HepG2 (cell line): ENCODE data around the gene ERBB4. TPM values are rescaled to one million over a fixed set of nuclear protein-coding genes. Genes with fewer than 3 reads are reported as not detected.

Experiments
- ATAC-seq: fragments of 200-7000 bp; cut with Tn5 transposase; 3 replicates; pipeline ENCODE4 v1.9.1; 2020; ENCODE audit warnings: mild to moderate bottlenecking, moderate library complexity
- BruUV-seq: library from RNA; stranded (reverse); fragments of 400-500 nt; replicated peaks from 2 replicates; lab custom pipeline; 2021; lab: Mats Ljungman, UMichigan
- CTCF ChIA-PET: fragments of 300-600 bp; formaldehyde crosslinking; extraction: SDS; loops from one replicate; lab custom pipeline; 2021; ENCODE audit warnings: low total read pairs, inconsistent platforms, low intra/inter-chr PET ratio; lab: Yijun Ruan, JAX
- POLR2A ChIA-PET: fragments of 350-600 bp; sonication (Branson Sonifier 250); formaldehyde crosslinking; loops from one replicate; lab custom pipeline; 2020; ENCODE audit warnings: antibody characterized with exemption, inconsistent platforms; lab: Yijun Ruan, JAX
- DNase-seq: peaks from one replicate; pipeline ENCODE4 v3.0.0-alpha.2; 2015; ENCODE audit warnings: low spot score
- FAIRE-seq: peaks from 3 replicates; lab custom pipeline; 2011; peaks lifted over from hg19 to GRCh38; lab: Jason Lieb, UNC
- H2AFZ ChIP-seq: one replicate; pipeline ENCODE4 v1.6.1; 2011; ENCODE audit warnings: low read length, inconsistent platforms
- H3K27ac ChIP-seq: fragments of 300-600 bp; 3 replicates; pipeline ENCODE4 v1.8.0; 2011; ENCODE audit warnings: mixed run types, mild to moderate bottlenecking, mixed read lengths, low read length, inconsistent platforms; ENCODE audit not compliant: insufficient read depth; ENCODE audit errors: extremely low read length
- H3K27me3 ChIP-seq, 2 experiments: fragments of 200-600 bp in 1 of 2; 2 replicates in 1 of 2; 3 replicates in 1 of 2; pipeline versions ENCODE4 v1.6.0 to v1.8.0; 2011; ENCODE audit warnings: low read length in 2 of 2, mild to moderate bottlenecking in 2 of 2, moderate library complexity in 2 of 2, inconsistent platforms in 1 of 2; ENCODE audit not compliant: insufficient read depth in 2 of 2, control insufficient read depth in 1 of 2
- H3K36me3 ChIP-seq, 2 experiments: fragments of 200-600 bp in 1 of 2; replicated peaks in 1 of 2; 2 replicates in 1 of 2; 3 replicates in 1 of 2; pipeline versions ENCODE4 v1.5.1 to v1.8.0; 2011; ENCODE audit warnings: low read length in 2 of 2, inconsistent platforms in 1 of 2; ENCODE audit not compliant: insufficient read depth in 2 of 2, control insufficient read depth in 1 of 2
- H3K4me1 ChIP-seq: 2 replicates; pipeline ENCODE4 v1.5.1; 2012; ENCODE audit warnings: low read length, inconsistent platforms; ENCODE audit not compliant: insufficient read depth
- H3K4me2 ChIP-seq: 2 replicates; pipeline ENCODE4 v1.6.0; 2011; ENCODE audit warnings: low read depth, low read length, inconsistent platforms
- H3K4me3 ChIP-seq, 3 experiments: fragments of 200-600 bp in 1 of 3; sonication (generic), shearing (Covaris generic) in 1 of 3; replicated peaks in 1 of 3; 2 replicates each; pipeline ENCODE4 v1.5.1; 2011 to 2016; ENCODE audit warnings: low read length in 3 of 3, inconsistent platforms in 2 of 3, low read depth in 2 of 3, mild to moderate bottlenecking in 2 of 3, control low read depth in 1 of 3, mixed read lengths in 1 of 3; ENCODE audit not compliant: insufficient read depth in 1 of 3
- H3K79me2 ChIP-seq: one replicate; pipeline ENCODE4 v1.6.1; 2011; ENCODE audit warnings: low read length, inconsistent platforms; ENCODE audit not compliant: insufficient read depth
- H3K9ac ChIP-seq: 2 replicates; pipeline ENCODE4 v1.6.0; 2011; ENCODE audit warnings: mild to moderate bottlenecking, low read depth, low read length, inconsistent platforms; ENCODE audit not compliant: insufficient read depth
- H3K9me3 ChIP-seq: 2 replicates; pipeline ENCODE4 v1.5.1; 2012; ENCODE audit warnings: mild to moderate bottlenecking, low read length
- H4K20me1 ChIP-seq: 2 replicates; pipeline ENCODE4 v1.6.0; 2011; ENCODE audit warnings: inconsistent platforms, mild to moderate bottlenecking, low read length, moderate library complexity; ENCODE audit not compliant: insufficient read depth
- ATF7 ChIP-seq, 2 experiments: fragments of 450-650 bp in 1 of 2; sonication (generic) in 1 of 2; formaldehyde crosslinking in 1 of 2; IDR thresholded peaks; 2 replicates each; pipeline versions ENCODE4 v1.4.0 to v1.6.1; 2016 to 2020; ENCODE audit warnings: antibody characterized with exemption in 1 of 2, mild to moderate bottlenecking in 1 of 2, missing genetic modification reagents in 1 of 2
- BHLHE40 ChIP-seq: IDR thresholded peaks from 2 replicates; pipeline ENCODE4 v1.6.1; 2011; ENCODE audit warnings: low read length, improper control_type of control experiment
- BRD4 ChIP-seq: sonication (generic); formaldehyde crosslinking; IDR thresholded peaks from 2 replicates; pipeline ENCODE4 v1.4.0; 2020; ENCODE audit warnings: missing genetic modification reagents
- CREB1 ChIP-seq, 2 experiments: fragments of 450-650 bp in 1 of 2; IDR thresholded peaks; 2 replicates each; pipeline ENCODE4 v1.6.1; 2016 to 2017; ENCODE audit warnings: control low read depth in 1 of 2, mild to moderate bottlenecking in 1 of 2, missing compliant biosample characterization in 1 of 2, missing genetic modification characterization in 1 of 2
- JUND ChIP-seq: sonication (generic); formaldehyde crosslinking; IDR thresholded peaks from 2 replicates; pipeline ENCODE4 v1.8.0; 2022; ENCODE audit warnings: mild to moderate bottlenecking, missing genetic modification reagents
- NKX3-1 ChIP-seq: sonication (generic); formaldehyde crosslinking; IDR thresholded peaks from 2 replicates; pipeline ENCODE4 v1.5.0; 2020; ENCODE audit warnings: missing genetic modification reagents
- REXO4 ChIP-seq: sonication (generic); formaldehyde crosslinking; IDR thresholded peaks from 2 replicates; pipeline ENCODE4 v1.8.0; 2022; ENCODE audit warnings: missing genetic modification reagents, mild to moderate bottlenecking, borderline replicate concordance
- RXRA ChIP-seq: sonication (generic); formaldehyde crosslinking; IDR thresholded peaks from 2 replicates; pipeline ENCODE4 v1.5.1; 2020; ENCODE audit warnings: missing genetic modification reagents
- ZC3H4 ChIP-seq: sonication (generic); formaldehyde crosslinking; IDR thresholded peaks from 2 replicates; pipeline ENCODE4 v1.4.0; 2020; ENCODE audit warnings: missing genetic modification reagents, borderline replicate concordance
- ZKSCAN1 ChIP-seq: fragments of 150-350 bp; IDR thresholded peaks from 2 replicates; pipeline ENCODE4 v1.6.1; 2014; ENCODE audit warnings: low read length
- ZMAT5 ChIP-seq: sonication (generic); formaldehyde crosslinking; IDR thresholded peaks from 2 replicates; pipeline ENCODE4 v1.5.0; 2020; ENCODE audit warnings: mild to moderate bottlenecking, low read depth, missing genetic modification reagents, borderline replicate concordance
- ZNF343 ChIP-seq: sonication (generic); formaldehyde crosslinking; IDR thresholded peaks from 2 replicates; pipeline ENCODE4 v1.4.0; 2020; ENCODE audit warnings: mild to moderate bottlenecking, missing genetic modification reagents
- ZNF451 ChIP-seq: sonication (generic); formaldehyde crosslinking; IDR thresholded peaks from 2 replicates; pipeline ENCODE4 v1.5.0; 2020; ENCODE audit warnings: mild to moderate bottlenecking, missing genetic modification reagents
- WGBS: methylation state at CpG from one replicate; pipeline ENCODE4 v1.1.6; 2017; ENCODE audit warnings: low lambda C conversion rate; 5-methylcytosine and 5-hydroxymethylcytosine counted together
- in situ Hi-C: cut with HindIII; loops from 2 replicates; pipeline ENCODE4 v1.10.0; 2017; ENCODE audit warnings: low pct_unique_long_range_greater_than_20kb; ENCODE audit not compliant: extremely low pct_ligation_motif_present
- intact Hi-C: fragments of 100-400 bp; cut with micrococcal nuclease; formaldehyde crosslinking; loops from one replicate; pipeline ENCODE4 v1.10.0; 2022; ENCODE audit not compliant: unreplicated experiment
- polyA plus RNA-seq, 8 experiments: library from polyadenylated mRNA; depleted of rRNA in 3 of 8; stranded (reverse) in 7 of 8; unstranded in 1 of 8; fragments of >200 nt; fragmentation: Illumina TruSeq in 4 of 8; extraction: Trizol in 4 of 8; gene quantifications; 2 replicates each; pipeline versions ENCODE4 v1.2.1 to v1.2.3, GENCODE V29; 2011 to 2016; ENCODE audit warnings: low read depth in 4 of 8, missing spikeins in 1 of 8, mixed read lengths in 1 of 8; ENCODE audit not compliant: insufficient read depth in 1 of 8
- total RNA-seq, 5 experiments: library from RNA; depleted of rRNA; stranded (reverse); fragments of >200 nt; fragmentation: Illumina TruSeq; extraction: Trizol; gene quantifications; 2 replicates each; pipeline ENCODE4 v1.2.3, GENCODE V29; 2016; ENCODE audit warnings: low read depth in 1 of 5

Gene ERBB4
- total and polyA plus RNA-seq, 2 of the 13 experiments (the other 11 are each of a cell fraction or from before 2014, with no cell fraction given): not detected

- no peak for TF ChIP-seq BRD4 (CRISPR knock-in tag)
- TF ChIP-seq, all 625 proteins: peak for 0
- BruUV-seq: no TSS peak
- H3K4me2 ChIP-seq: no peak overlapping the region
- no peaks in the 10 kb centered on the region for H3K36me3 ChIP-seq
- in situ Hi-C loops (no loop called here), intact Hi-C loops (no loop called here)
- CTCF ChIA-PET: no interaction called here
- H3K9me3 ChIP-seq: no peaks in the 10 kb centered on the region
- no peaks in the 10 kb centered on the region for H3K27me3 ChIP-seq
- POLR2A ChIA-PET: no interaction called here
- WGBS: 4% methylated on average over 1 of the region's 1 CpG
- no peak overlapping the region for H3K9ac ChIP-seq
- FAIRE-seq (no peak), ATAC-seq (no peak), DNase-seq (no peak)
- H3K4me3 ChIP-seq: no peak overlapping the region
- no peak overlapping the region for H3K27ac ChIP-seq
- H3K79me2 ChIP-seq: no peaks in the 10 kb centered on the region
- no peaks in the 10 kb centered on the region for H3K4me1 ChIP-seq
- H4K20me1 ChIP-seq: no peaks in the 10 kb centered on the region
- no peak overlapping the region for H2AFZ ChIP-seq
Measured at GRCh38 chr2:211798868-211799267, 739.7 kb downstream of the ERBB4 start.

- no peak for FAIRE-seq
Measured at GRCh38 chr2:211793690-211794089, 744.9 kb downstream of the ERBB4 start.

More at GRCh38 chr2:211793690-211794089, 744.9 kb downstream of the ERBB4 start:
- H3K4me2 ChIP-seq: no peak overlapping the region
- intact Hi-C loops: no loop called here
- no peak overlapping the region for H3K4me3 ChIP-seq
- H3K36me3 ChIP-seq: no peaks in the 10 kb centered on the region
- ATAC-seq (no peak), DNase-seq (no peak)
- no peaks in the 10 kb centered on the region for H3K27me3 ChIP-seq
- TF ChIP-seq ZC3H4 (CRISPR knock-in tag) (no peak), BHLHE40 (no peak), NKX3-1 (no peak), ZNF343 (no peak), ZNF451 (no peak), ZKSCAN1 (no peak), ZMAT5 (CRISPR knock-in tag) (no peak), ATF7 (IDR thresholded peaks at IDR 0.05) (peak; percentile 93), ATF7 (CRISPR knock-in tag; IDR thresholded peaks at IDR 0.05) (no peak), JUND (CRISPR knock-in tag) (no peak), RXRA (CRISPR knock-in tag) (no peak), CREB1 (IDR thresholded peaks at IDR 0.05) (peak; percentile 73), CREB1 (CRISPR knock-in tag; IDR thresholded peaks at IDR 0.05) (no peak), REXO4 (CRISPR knock-in tag) (no peak)
- CTCF ChIA-PET: no interaction called here
- H3K4me1 ChIP-seq: no peaks in the 10 kb centered on the region
- H3K79me2 ChIP-seq: no peaks in the 10 kb centered on the region
- no peaks in the 10 kb centered on the region for H4K20me1 ChIP-seq
- in situ Hi-C loops: no loop called here
- no peak overlapping the region for H2AFZ ChIP-seq
- H3K9ac ChIP-seq: no peak overlapping the region
- WGBS: 2% methylated on average over 5 of the region's 5 CpGs
- H3K27ac ChIP-seq: no peak overlapping the region
- no TSS peak for BruUV-seq
- H3K9me3 ChIP-seq: no peaks in the 10 kb centered on the region
- POLR2A ChIA-PET: no interaction called here
